ENCODE data around the gene CMIP.

The CMIP gene

GRCh38 chr16:81444448-81445121 lies at the start of gene CMIP:
Gene CMIP, plus strand, starts transcription at chr16:81444808.
- TF ChIP-seq CTCF (IDR thresholded peaks at IDR 0.05), result no peak

DNA sequence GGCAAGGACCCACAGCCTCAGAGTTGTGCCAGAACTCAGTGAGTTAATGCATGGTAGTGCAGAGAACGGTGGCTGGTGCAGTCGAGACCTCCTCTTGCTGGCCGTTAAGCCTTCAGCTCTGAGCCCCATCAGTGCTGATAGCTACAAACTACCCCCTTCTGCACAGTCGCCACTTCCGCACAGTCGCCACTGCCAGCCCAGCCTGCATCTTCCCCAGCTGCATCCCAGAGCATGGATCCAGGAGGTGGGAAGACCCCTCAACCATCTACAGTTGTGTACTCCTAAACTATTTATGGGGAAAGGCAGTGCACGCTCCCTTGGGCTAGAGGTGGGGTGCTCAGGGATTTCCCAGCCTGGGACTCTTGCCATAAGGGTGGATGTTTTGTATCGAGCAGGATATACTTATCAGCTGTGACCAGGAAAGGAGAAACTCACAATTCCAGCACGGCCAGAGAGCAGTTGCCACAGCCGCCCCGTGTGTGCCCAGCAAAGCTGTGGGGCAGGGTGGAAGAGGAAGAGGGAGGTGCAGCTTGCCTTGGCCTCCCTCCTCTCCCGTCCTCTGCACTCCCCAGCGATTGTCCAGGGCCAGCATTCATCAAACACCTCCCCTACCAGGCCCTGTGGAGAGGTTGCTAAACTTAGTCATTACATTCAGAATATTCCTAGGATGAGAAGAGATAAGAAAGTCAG lies 49.5 kb upstream of the CMIP start:
- TF ChIP-seq CTCF (IDR thresholded peaks at IDR 0.05), result no peak

DNA sequence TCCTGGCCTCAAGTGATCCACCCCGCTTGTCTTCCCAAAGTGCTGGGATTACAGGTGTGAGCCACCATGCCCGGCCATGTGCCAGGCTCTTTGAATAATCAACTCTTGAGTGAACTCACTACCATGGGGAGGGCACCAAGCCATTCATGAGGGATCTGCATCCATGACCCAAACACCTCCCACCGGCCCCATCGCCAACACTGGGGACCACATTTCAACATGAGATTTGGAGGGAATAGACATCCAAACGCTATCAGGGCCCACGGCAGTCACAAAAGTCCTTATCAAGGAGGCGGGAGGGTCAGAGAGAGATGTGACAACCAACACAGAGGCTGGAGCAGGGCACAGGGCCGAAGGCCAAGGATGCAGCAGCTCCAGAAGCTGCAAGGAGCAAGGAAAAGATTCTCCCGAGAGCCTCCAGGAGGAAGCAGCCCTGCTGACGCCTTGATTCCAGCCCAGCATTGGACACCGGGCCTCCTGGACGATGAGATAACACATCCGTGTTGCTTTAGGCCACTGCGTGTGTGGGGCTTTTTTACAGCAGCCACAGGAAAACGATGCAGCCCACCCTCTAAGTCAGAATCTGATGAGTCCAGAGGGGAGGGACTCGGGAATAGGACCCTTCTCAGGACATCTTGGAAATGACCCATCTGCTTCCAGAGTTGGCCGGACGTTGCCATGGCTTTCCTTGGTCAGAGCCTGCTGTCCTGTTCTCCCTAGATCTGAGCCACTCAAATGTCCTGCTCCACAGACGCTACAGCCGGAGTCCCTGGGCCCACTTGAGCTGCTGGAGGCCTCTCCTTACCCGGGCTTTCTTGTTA lies 47.3 kb upstream of the CMIP start:
- no peak for TF ChIP-seq CTCF (IDR thresholded peaks at IDR 0.05)

DNA sequence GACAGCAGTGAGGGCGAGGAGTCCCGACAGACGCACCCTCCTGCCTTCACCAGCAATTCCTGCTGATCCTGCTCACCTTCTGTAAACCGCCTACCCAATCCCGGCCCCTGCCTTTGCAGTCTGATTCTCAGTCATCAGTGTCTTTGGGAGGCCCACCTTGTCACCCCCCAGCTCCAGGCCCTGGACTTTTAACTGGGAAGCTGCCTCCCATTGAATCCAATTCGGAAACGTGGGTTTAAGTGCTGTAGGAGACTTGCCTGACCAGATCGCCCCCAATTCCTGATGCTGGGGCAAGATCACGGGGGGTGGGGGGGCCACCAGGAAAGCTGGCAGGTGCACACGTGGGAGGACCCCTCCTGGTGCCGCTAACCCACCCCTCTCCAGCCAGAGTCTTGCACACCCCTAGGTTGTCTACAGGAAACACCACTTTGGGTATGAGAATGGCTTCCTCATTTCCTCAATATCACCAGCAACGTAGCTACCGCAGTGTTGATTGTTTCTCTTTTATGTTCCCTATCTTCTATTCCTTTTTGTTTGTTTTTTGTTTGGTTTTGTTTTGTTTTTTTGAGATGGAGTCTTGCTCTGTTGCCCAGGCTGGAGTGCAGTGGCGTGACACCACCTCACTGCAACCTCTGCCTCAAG lies 46.6 kb upstream of the CMIP start:
- no peak for TF ChIP-seq CTCF (IDR thresholded peaks at IDR 0.05)

DNA sequence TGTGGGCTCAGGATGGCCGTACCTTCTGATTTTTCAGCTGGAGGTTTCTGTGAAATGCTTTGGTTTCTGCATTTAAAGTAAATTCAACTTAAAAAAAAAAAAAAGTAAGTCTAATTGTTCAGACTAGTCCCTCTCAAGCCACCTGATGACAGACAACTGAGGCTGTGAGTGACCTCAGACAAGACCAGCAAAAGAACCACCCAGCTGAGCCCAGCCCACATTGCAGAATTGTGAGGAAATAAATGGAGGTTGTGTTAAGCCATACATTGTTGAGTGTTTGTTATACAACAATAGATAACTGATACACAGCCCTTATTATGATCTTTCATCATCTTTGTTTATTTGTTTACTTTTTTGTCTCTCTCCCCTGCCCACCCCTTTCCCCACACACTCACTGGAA lies 44.7 kb upstream of the CMIP start:
- TF ChIP-seq CTCF (IDR thresholded peaks at IDR 0.05), result no peak

DNA sequence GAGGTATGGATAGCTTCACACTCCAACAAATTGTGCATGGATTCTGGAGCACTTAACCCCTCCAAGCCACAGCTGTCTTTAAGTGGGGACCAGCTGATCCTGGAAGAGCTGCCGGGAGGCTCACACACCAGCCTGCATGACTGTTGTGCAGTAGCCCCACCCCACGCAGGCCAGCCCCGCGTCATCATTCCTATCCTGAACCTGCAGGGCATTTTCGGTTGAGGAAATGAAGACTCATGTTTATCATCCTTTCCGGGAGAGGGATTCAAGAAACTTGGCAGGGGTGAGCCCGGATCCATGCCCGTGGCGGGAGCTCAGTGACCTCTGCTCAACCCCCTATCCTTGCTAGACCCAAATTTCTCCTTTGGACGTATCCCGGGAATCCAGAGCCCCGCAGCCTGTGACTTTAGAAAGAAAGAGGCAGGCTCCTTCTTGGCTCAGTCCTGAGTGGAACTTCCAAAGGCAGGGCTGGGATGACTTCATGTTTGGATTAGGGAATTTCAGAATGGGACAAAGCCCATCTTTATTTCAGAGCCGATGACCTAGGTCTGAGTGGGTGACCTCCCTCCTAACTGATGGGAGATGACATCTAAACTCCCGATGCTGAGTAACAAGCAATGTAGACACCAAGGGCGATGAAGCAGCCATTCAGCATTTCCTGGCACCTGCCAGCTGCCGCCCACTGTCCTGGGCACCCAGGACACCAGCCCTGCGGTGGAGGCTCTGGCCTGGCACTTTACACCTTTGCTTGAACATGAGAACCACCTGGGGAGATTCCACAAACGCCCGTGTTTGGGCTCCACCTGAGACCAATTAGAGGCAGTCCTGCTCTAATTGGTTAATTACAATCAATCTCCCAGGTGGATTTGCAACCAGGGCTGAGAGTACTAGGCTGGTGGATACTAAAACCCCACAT lies 43.3 kb upstream of the CMIP start:
- no peak for TF ChIP-seq CTCF (IDR thresholded peaks at IDR 0.05)

Measured in LNCAP (cell line).